ENCODE data around the gene USPL1.

The USPL1 gene

GRCh38 chr13:30617315-30618185 lies at the start of gene USPL1:
Gene USPL1, plus strand, starts transcription at chr13:30617920. Its CDS starts 3,221 bp downstream, at chr13:30621141.
- Histone ChIP-seq H3K36me3 (ENCODE audit: insufficient read depth, low read length) (no peaks in the 10 kb centered on the region), H3K79me2 (ENCODE audit: control insufficient read depth, insufficient read depth, low read length, unreplicated experiment) (peaks cover 85% of the 10 kb centered on the region), H3K27ac (ENCODE audit: low read depth, low read length) (peak within 1 kb of the TSS; percentile 97), H3K27me3 (ENCODE audit: insufficient read depth, low read length) (no peaks in the 10 kb centered on the region), H2AFZ (ENCODE audit: low read length, unreplicated experiment) (peak within 1 kb of the TSS; percentile 90), H3K4me1 (ENCODE audit: control insufficient read depth, insufficient read depth, low read length, unreplicated experiment) (peaks cover 9% of the 10 kb centered on the region), H3K4me3 (ENCODE audit: low read depth, low read length) (peak within 1 kb of the TSS; percentile 96)

- Histone ChIP-seq H3K27ac (ENCODE audit: low read depth, low read length) (peak overlapping the region; percentile 77), H3K36me3 (ENCODE audit: insufficient read depth, low read length) (no peaks in the 10 kb centered on the region), H3K79me2 (ENCODE audit: control insufficient read depth, insufficient read depth, low read length, unreplicated experiment) (no peaks in the 10 kb centered on the region), H3K27me3 (ENCODE audit: insufficient read depth, low read length) (no peaks in the 10 kb centered on the region), H2AFZ (ENCODE audit: low read length, unreplicated experiment) (peak overlapping the region; percentile 71), H3K4me1 (ENCODE audit: control insufficient read depth, insufficient read depth, low read length, unreplicated experiment) (peaks cover 25% of the 10 kb centered on the region), H3K4me3 (ENCODE audit: low read depth, low read length) (peak overlapping the region; percentile 11)
These were observed 47.7 kb upstream of the USPL1 start for GRCh38 chr13:30569901-30570576.

GRCh38 chr13:30570691-30571090 lies 47.0 kb upstream of the USPL1 start:
- Histone ChIP-seq H3K4me3 (ENCODE audit: low read depth, low read length) (peak overlapping the region; percentile 0; the same call in 1 of the 2 replicates), H3K4me1 (ENCODE audit: control insufficient read depth, insufficient read depth, low read length, unreplicated experiment) (peaks cover 25% of the 10 kb centered on the region), H2AFZ (ENCODE audit: low read length, unreplicated experiment) (peak overlapping the region; percentile 3), H3K36me3 (ENCODE audit: insufficient read depth, low read length) (no peaks in the 10 kb centered on the region), H3K79me2 (ENCODE audit: control insufficient read depth, insufficient read depth, low read length, unreplicated experiment) (no peaks in the 10 kb centered on the region), H3K27ac (ENCODE audit: low read depth, low read length) (peak overlapping the region; percentile 77), H3K27me3 (ENCODE audit: insufficient read depth, low read length) (no peaks in the 10 kb centered on the region)

GRCh38 chr13:30572859-30573275 lies 44.9 kb upstream of the USPL1 start:
- H2AFZ ChIP-seq (ENCODE audit: low read length, unreplicated experiment), result peak overlapping the region; percentile 64
- H3K4me3 ChIP-seq (ENCODE audit: low read depth, low read length), result peak overlapping the region; percentile 74

GRCh38 chr13:30576528-30576927 lies 41.2 kb upstream of the USPL1 start:
- Histone ChIP-seq H3K27me3 (ENCODE audit: insufficient read depth, low read length) (no peaks in the 10 kb centered on the region), H2AFZ (ENCODE audit: low read length, unreplicated experiment) (no peak overlapping the region), H3K79me2 (ENCODE audit: control insufficient read depth, insufficient read depth, low read length, unreplicated experiment) (no peaks in the 10 kb centered on the region), H3K4me3 (ENCODE audit: low read depth, low read length) (no peak overlapping the region), H3K36me3 (ENCODE audit: insufficient read depth, low read length) (no peaks in the 10 kb centered on the region), H3K27ac (ENCODE audit: low read depth, low read length) (no peak overlapping the region), H3K4me1 (ENCODE audit: control insufficient read depth, insufficient read depth, low read length, unreplicated experiment) (peaks cover 25% of the 10 kb centered on the region)

More at GRCh38 chr13:30572859-30573275, 44.9 kb upstream of the USPL1 start:
- no peaks in the 10 kb centered on the region for H3K79me2 ChIP-seq (ENCODE audit: control insufficient read depth, insufficient read depth, low read length, unreplicated experiment)
- peaks cover 34% of the 10 kb centered on the region for H3K4me1 ChIP-seq (ENCODE audit: control insufficient read depth, insufficient read depth, low read length, unreplicated experiment)
- no peaks in the 10 kb centered on the region for H3K27me3 ChIP-seq (ENCODE audit: insufficient read depth, low read length)
- H3K27ac ChIP-seq (ENCODE audit: low read depth, low read length), result peak overlapping the region; percentile 78
- no peaks in the 10 kb centered on the region for H3K36me3 ChIP-seq (ENCODE audit: insufficient read depth, low read length)

- Histone ChIP-seq H3K4me1 (ENCODE audit: control insufficient read depth, insufficient read depth, low read length, unreplicated experiment) (peaks cover 19% of the 10 kb centered on the region), H3K27ac (ENCODE audit: low read depth, low read length) (no peak overlapping the region), H3K36me3 (ENCODE audit: insufficient read depth, low read length) (no peaks in the 10 kb centered on the region), H3K4me3 (ENCODE audit: low read depth, low read length) (no peak overlapping the region), H3K79me2 (ENCODE audit: control insufficient read depth, insufficient read depth, low read length, unreplicated experiment) (no peaks in the 10 kb centered on the region), H2AFZ (ENCODE audit: low read length, unreplicated experiment) (no peak overlapping the region), H3K27me3 (ENCODE audit: insufficient read depth, low read length) (no peaks in the 10 kb centered on the region)
These were observed 40.3 kb upstream of the USPL1 start for GRCh38 chr13:30577401-30577852.

GRCh38 chr13:30580852-30581502 lies 36.7 kb upstream of the USPL1 start:
- H3K4me3 ChIP-seq (ENCODE audit: low read depth, low read length), result no peak overlapping the region
- H3K27me3 ChIP-seq (ENCODE audit: insufficient read depth, low read length), result no peaks in the 10 kb centered on the region
- H2AFZ ChIP-seq (ENCODE audit: low read length, unreplicated experiment), result no peak overlapping the region
- no peaks in the 10 kb centered on the region for H3K79me2 ChIP-seq (ENCODE audit: control insufficient read depth, insufficient read depth, low read length, unreplicated experiment)
- H3K4me1 ChIP-seq (ENCODE audit: control insufficient read depth, insufficient read depth, low read length, unreplicated experiment), result peaks cover 27% of the 10 kb centered on the region
- no peaks in the 10 kb centered on the region for H3K36me3 ChIP-seq (ENCODE audit: insufficient read depth, low read length)
- no peak overlapping the region for H3K27ac ChIP-seq (ENCODE audit: low read depth, low read length)

GRCh38 chr13:30581582-30581981 lies 36.1 kb upstream of the USPL1 start:
- H3K4me3 ChIP-seq (ENCODE audit: low read depth, low read length), result no peak overlapping the region
- no peak overlapping the region for H2AFZ ChIP-seq (ENCODE audit: low read length, unreplicated experiment)
- H3K27ac ChIP-seq (ENCODE audit: low read depth, low read length), result no peak overlapping the region
- H3K79me2 ChIP-seq (ENCODE audit: control insufficient read depth, insufficient read depth, low read length, unreplicated experiment), result no peaks in the 10 kb centered on the region
- peaks cover 33% of the 10 kb centered on the region for H3K4me1 ChIP-seq (ENCODE audit: control insufficient read depth, insufficient read depth, low read length, unreplicated experiment)
- no peaks in the 10 kb centered on the region for H3K27me3 ChIP-seq (ENCODE audit: insufficient read depth, low read length)
- no peaks in the 10 kb centered on the region for H3K36me3 ChIP-seq (ENCODE audit: insufficient read depth, low read length)

GRCh38 chr13:30584051-30584731 lies 33.5 kb upstream of the USPL1 start:
- no peak overlapping the region for H2AFZ ChIP-seq (ENCODE audit: low read length, unreplicated experiment)
- H3K4me1 ChIP-seq (ENCODE audit: control insufficient read depth, insufficient read depth, low read length, unreplicated experiment), result peaks cover 22% of the 10 kb centered on the region
- no peaks in the 10 kb centered on the region for H3K27me3 ChIP-seq (ENCODE audit: insufficient read depth, low read length)
- no peaks in the 10 kb centered on the region for H3K79me2 ChIP-seq (ENCODE audit: control insufficient read depth, insufficient read depth, low read length, unreplicated experiment)
- no peak overlapping the region for H3K27ac ChIP-seq (ENCODE audit: low read depth, low read length)
- no peak overlapping the region for H3K4me3 ChIP-seq (ENCODE audit: low read depth, low read length)
- no peaks in the 10 kb centered on the region for H3K36me3 ChIP-seq (ENCODE audit: insufficient read depth, low read length)

- Histone ChIP-seq H3K4me1 (ENCODE audit: control insufficient read depth, insufficient read depth, low read length, unreplicated experiment) (peaks cover 21% of the 10 kb centered on the region), H3K36me3 (ENCODE audit: insufficient read depth, low read length) (no peaks in the 10 kb centered on the region), H3K27me3 (ENCODE audit: insufficient read depth, low read length) (no peaks in the 10 kb centered on the region), H3K27ac (ENCODE audit: low read depth, low read length) (peak overlapping the region; percentile 78), H3K79me2 (ENCODE audit: control insufficient read depth, insufficient read depth, low read length, unreplicated experiment) (no peaks in the 10 kb centered on the region), H3K4me3 (ENCODE audit: low read depth, low read length) (no peak overlapping the region), H2AFZ (ENCODE audit: low read length, unreplicated experiment) (no peak overlapping the region)
These were observed 31.9 kb upstream of the USPL1 start for GRCh38 chr13:30585748-30586262.

Data from ACC112 (cell line).